GM18505 (cell line): Measurements from ENCODE around the gene PROSER2.

Experiments used
- ATAC-seq: cut with Tn5 transposase; IDR thresholded peaks from one replicate; pipeline ENCODE4 v1.9.1; 2021; ENCODE audit not compliant: unreplicated experiment
- POLR2A ChIP-seq: IDR thresholded peaks from 4 replicates; pipeline ENCODE4 v1.6.1; 2011; ENCODE audit warnings: borderline replicate concordance; ENCODE audit not compliant: insufficient read depth, insufficient read length; ENCODE audit errors: extremely low read depth

PROSER2 gene

GRCh38 chr10:11895108-11895466 lies 71.9 kb downstream of the PROSER2 start:
- ATAC-seq = no peak
- TF ChIP-seq POLR2A = no peak

GRCh38 chr10:11895598-11895997 lies 72.4 kb downstream of the PROSER2 start:
- no peak for ATAC-seq
- no peak for TF ChIP-seq POLR2A

GRCh38 chr10:11896549-11897200 lies 73.5 kb downstream of the PROSER2 start:
- no peak for ATAC-seq
- no peak for TF ChIP-seq POLR2A

GRCh38 chr10:11898033-11898371 lies 74.8 kb downstream of the PROSER2 start:
- no peak for ATAC-seq
- no peak for TF ChIP-seq POLR2A

- no peak for ATAC-seq
- no peak for TF ChIP-seq POLR2A
Observed at GRCh38 chr10:11898372-11899066, 75.4 kb downstream of the PROSER2 start.

GRCh38 chr10:11899067-11899876 lies 76.1 kb downstream of the PROSER2 start:
- no peak for TF ChIP-seq POLR2A
- ATAC-seq = no peak

GRCh38 chr10:11901036-11901301 lies 77.8 kb downstream of the PROSER2 start:
- TF ChIP-seq POLR2A = no peak
- ATAC-seq = no peak

GRCh38 chr10:11901454-11901832 lies 78.3 kb downstream of the PROSER2 start:
- no peak for TF ChIP-seq POLR2A
- no peak for ATAC-seq

- ATAC-seq = no peak
- no peak for TF ChIP-seq POLR2A
Observed at GRCh38 chr10:11901833-11902475, 78.8 kb downstream of the PROSER2 start.

GRCh38 chr10:11902646-11903045 lies 79.5 kb downstream of the PROSER2 start:
- no peak for ATAC-seq
- no peak for TF ChIP-seq POLR2A

GRCh38 chr10:11906714-11907113 lies 83.6 kb downstream of the PROSER2 start:
- no peak for TF ChIP-seq POLR2A
- ATAC-seq = no peak

GRCh38 chr10:11907914-11908313 lies 84.8 kb downstream of the PROSER2 start:
- no peak for ATAC-seq
- TF ChIP-seq POLR2A = no peak

GRCh38 chr10:11908536-11908935 lies 85.4 kb downstream of the PROSER2 start:
- no peak for TF ChIP-seq POLR2A

GRCh38 chr10:11908991-11909390 lies 85.8 kb downstream of the PROSER2 start:
- no peak for TF ChIP-seq POLR2A

More at GRCh38 chr10:11908536-11908935, 85.4 kb downstream of the PROSER2 start:
- no peak for ATAC-seq

More at GRCh38 chr10:11908991-11909390, 85.8 kb downstream of the PROSER2 start:
- no peak for ATAC-seq
